GM18505 (cell line): ENCODE measurements around the gene ITGA11.

Source experiments
- ATAC-seq: cut with Tn5 transposase; IDR thresholded peaks from one replicate; pipeline ENCODE4 v1.9.1; 2021; ENCODE audit not compliant: unreplicated experiment
- POLR2A ChIP-seq: IDR thresholded peaks from 4 replicates; pipeline ENCODE4 v1.6.1; 2011; ENCODE audit warnings: borderline replicate concordance; ENCODE audit not compliant: insufficient read depth, insufficient read length; ENCODE audit errors: extremely low read depth

ITGA11 gene

DNA sequence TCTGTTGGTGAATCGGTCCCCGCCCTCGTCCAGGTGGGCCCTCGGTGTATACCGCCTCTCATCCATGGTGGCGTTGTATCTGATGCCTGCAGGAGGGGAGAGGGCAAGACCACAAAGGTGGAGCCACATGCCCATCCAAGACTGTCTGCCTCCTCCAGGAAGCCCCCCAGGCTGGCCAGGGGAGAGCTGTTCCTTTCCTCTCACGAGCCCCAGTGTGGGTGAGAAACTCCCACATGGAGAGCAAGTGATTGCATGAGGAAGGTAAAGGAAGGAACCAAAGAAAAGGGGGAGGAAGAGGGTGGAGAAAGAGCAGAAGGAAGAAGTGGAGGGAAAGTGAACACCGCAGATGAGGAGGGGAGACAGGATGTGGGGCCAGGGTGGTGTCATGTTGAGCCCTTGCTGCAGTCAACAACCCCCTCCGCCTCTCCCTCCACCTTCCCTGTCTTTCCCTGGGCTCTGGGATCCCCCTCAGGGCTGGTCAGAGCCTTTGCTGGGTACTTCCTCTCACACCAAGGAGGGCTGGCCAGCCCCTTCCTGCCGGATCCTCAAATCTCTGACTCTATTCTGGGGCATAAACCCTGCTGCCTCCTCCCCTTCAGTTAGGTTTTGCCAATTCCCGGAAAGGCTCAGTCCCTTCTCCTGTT lies 105.1 kb downstream of the ITGA11 start:
- no peak for ATAC-seq
- no peak for TF ChIP-seq POLR2A

GRCh38 chr15:68325726-68326125 lies 106.2 kb downstream of the ITGA11 start:
- ATAC-seq, result no peak

GRCh38 chr15:68322796-68323195 lies 109.2 kb downstream of the ITGA11 start:
- TF ChIP-seq POLR2A, result no peak
- no peak for ATAC-seq

More at GRCh38 chr15:68325726-68326125, 106.2 kb downstream of the ITGA11 start:
- no peak for TF ChIP-seq POLR2A

DNA sequence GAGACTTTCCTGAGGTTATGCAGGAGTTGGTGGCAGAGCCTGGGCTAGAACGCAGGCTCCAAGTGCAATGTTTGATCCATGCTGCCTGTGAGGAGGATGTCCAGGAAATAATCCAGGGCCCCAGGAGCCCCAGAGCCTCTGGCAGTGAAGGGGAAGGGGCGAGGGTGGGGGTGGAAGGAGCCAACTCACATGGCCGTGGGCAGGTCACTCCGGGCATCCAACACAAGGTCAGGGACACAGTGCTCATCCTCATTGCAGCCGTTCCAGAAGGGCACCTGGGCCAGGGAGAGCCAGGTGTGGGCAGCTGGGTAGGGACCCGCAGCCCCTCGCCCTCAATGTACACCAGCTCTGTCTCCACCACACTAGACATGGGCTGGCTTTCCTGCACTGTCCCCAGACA lies 110.7 kb downstream of the ITGA11 start:
- no peak for TF ChIP-seq POLR2A
- no peak for ATAC-seq

- no peak for ATAC-seq
- TF ChIP-seq POLR2A, result no peak
These were observed 112.0 kb downstream of the ITGA11 start for GRCh38 chr15:68319997-68320396.

- no peak for ATAC-seq
- no peak for TF ChIP-seq POLR2A
These were observed 112.7 kb downstream of the ITGA11 start for GRCh38 chr15:68318931-68319909.

- no peak for ATAC-seq
- no peak for TF ChIP-seq POLR2A
These were observed 113.7 kb downstream of the ITGA11 start for GRCh38 chr15:68318008-68318835.

DNA sequence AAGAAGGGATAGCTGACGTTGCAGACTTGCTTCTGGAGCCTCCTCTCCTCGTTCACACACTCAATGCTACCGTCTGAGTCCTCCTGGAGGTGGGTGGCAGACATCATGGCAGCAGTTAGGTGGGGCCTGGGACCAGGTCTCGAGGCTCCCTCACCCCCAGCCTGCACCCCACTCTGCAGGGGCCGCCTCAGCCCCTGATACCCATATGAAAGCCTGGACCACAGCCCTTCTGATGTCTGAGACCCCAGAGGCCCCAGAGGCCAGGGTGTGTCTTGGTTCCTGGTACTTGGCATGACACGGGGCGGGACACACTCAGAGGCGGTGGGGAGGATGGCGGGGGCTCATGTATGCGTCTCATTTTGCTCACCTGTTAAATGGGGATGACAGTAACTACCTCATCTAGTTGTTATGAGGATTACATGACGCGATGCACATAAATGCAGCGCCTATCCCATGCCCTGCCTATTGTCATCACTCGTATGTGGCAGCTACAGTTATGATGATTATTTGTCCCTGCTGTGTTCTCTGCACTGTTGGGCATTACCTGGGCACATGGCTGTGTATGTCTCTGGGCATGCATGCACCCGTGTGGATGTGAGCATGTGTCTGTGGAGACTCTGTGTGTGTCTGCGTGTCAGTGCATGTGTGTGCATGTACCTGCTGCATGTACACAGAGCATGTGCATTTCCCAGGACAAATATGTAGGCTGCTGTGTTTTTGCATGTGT lies 114.5 kb downstream of the ITGA11 start:
- ATAC-seq, result no peak
- no peak for TF ChIP-seq POLR2A

DNA sequence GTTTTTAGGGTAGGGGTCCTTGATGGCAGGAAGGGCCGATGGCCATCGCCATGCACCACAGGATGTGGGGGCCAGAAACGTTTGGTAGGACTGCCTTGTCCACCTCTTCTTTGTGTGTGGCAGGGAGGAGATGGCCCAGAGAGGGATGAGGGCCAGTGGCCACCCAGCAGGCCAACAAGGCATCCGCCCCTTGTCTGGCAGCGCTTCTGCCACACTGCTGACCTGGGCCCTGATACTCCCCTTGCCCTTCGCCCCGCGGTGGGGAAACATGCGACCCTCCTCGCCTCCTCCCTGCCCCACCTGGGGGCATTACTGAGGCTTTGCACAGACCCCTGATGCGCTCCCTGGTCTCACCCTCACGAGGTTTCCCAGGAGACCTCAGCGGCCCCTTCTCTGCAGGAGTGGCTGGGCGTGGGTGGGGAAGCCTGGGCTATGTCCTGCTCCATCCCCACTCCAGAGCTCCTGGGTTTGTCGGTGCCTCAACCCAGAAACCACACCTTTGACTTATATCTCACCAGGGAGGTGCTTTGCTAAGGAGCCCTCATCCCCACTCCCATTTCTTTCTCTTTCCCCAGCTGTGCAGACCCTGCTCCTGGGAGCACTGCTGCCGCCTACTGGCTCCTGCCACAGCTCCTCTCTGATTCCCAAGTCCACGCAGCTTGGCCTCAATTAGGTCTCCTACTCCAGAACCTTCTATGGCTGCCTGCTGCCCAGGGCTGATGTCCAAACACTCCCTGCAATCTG lies 115.7 kb downstream of the ITGA11 start:
- ATAC-seq, result no peak
- no peak for TF ChIP-seq POLR2A

GRCh38 chr15:68315495-68316031 lies 116.4 kb downstream of the ITGA11 start:
- ATAC-seq, result no peak
- TF ChIP-seq POLR2A, result no peak

- TF ChIP-seq POLR2A, result no peak
- no peak for ATAC-seq
These were observed 116.9 kb downstream of the ITGA11 start for GRCh38 chr15:68315035-68315434.

DNA sequence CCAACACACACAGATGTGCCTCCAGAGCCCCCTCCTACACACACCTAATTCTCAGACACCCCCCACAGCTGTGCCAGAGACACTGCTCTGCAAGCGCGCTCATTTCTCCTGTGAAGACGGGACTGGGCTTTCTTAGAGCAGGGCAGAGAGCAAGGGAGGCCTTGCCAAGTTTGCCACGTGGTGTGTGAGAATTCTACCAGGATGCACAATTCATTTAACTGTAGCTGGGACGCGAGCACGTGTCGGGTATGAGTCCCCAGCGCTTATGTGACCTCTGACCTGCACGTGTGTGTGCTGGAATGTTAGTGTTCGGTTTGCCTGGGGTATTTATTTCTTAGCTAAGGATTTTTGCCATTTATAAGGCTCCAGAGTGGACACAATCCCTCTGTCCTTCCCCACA lies 117.4 kb downstream of the ITGA11 start:
- no peak for ATAC-seq
- no peak for TF ChIP-seq POLR2A
